NB4 (cell line): ENCODE measurements around the gene MAG.

Source experiments
- MYC ChIP-seq: IDR thresholded peaks from 2 replicates; pipeline ENCODE4 v1.6.1; 2011; ENCODE audit warnings: low read depth, low read length
- POLR2A ChIP-seq: IDR thresholded peaks from 2 replicates; pipeline ENCODE4 v1.6.1; 2011; ENCODE audit warnings: mild to moderate bottlenecking; ENCODE audit not compliant: insufficient read length; ENCODE audit errors: extremely low read depth
- TF ChIP-seq, protein P1 (sequence below): IDR thresholded peaks from one replicate; pipeline ENCODE4 v1.5.1; 2012; ENCODE audit warnings: low read depth, low read length

DNA sequence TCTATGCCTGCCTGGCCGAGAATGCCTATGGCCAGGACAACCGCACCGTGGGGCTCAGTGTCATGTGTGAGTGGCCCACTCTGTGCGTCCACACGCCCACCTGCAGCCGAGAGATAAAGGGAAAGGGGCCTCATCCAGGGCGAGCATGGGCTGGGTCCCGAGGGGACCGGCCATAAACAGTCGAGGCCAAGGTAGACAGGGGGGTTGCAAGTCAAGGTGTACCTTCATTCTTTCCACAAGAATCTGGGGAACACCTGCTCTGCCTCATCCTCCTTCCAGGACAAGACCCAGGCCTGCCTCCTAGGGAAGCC, 8.3 kb downstream of the MAG start:
- TF ChIP-seq, protein P1, sequence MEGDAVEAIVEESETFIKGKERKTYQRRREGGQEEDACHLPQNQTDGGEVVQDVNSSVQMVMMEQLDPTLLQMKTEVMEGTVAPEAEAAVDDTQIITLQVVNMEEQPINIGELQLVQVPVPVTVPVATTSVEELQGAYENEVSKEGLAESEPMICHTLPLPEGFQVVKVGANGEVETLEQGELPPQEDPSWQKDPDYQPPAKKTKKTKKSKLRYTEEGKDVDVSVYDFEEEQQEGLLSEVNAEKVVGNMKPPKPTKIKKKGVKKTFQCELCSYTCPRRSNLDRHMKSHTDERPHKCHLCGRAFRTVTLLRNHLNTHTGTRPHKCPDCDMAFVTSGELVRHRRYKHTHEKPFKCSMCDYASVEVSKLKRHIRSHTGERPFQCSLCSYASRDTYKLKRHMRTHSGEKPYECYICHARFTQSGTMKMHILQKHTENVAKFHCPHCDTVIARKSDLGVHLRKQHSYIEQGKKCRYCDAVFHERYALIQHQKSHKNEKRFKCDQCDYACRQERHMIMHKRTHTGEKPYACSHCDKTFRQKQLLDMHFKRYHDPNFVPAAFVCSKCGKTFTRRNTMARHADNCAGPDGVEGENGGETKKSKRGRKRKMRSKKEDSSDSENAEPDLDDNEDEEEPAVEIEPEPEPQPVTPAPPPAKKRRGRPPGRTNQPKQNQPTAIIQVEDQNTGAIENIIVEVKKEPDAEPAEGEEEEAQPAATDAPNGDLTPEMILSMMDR: no peak
- TF ChIP-seq POLR2A (no peak), MYC (no peak)
